H1 (cell line): ENCODE data around the gene DBP. TPM values are rescaled to one million over a fixed set of nuclear protein-coding genes. Genes with fewer than 3 reads are reported as not detected.

ENCODE experiments used
- CTCF ChIA-PET: fragments of 300-600 bp; sonication (Branson Sonifier 250); formaldehyde crosslinking; loops from one replicate; lab custom pipeline; 2021; ENCODE audit not compliant: partially characterized antibody; lab: Charles Lee
- POLR2A ChIA-PET: fragments of 300-600 bp; sonication (Branson Sonifier 250); formaldehyde crosslinking; loops from one replicate; lab custom pipeline; 2021; ENCODE audit warnings: inconsistent platforms; ENCODE audit not compliant: partially characterized antibody; lab: Charles Lee
- DNase-seq, 2 experiments: peaks; one replicate each; pipeline versions ENCODE4 v3.0.0 to v3.0.0-alpha.2; 2010 to 2022; ENCODE audit warnings: low spot score in 2 of 2, low read depth in 1 of 2, mixed read lengths in 1 of 2
- FAIRE-seq: peaks from 2 replicates; lab custom pipeline; 2011; peaks lifted over from hg19 to GRCh38; lab: Jason Lieb, UNC
- H2AFZ ChIP-seq: 2 replicates; pipeline ENCODE4 v1.8.1; 2012; ENCODE audit warnings: low read length, inconsistent platforms
- H2AK5ac ChIP-seq: 2 replicates; pipeline ENCODE4 v1.6.1; 2013; ENCODE audit warnings: low read depth, low read length
- H2BK120ac ChIP-seq: replicated peaks from 2 replicates; pipeline ENCODE3; 2013; ENCODE audit warnings: low read depth, low read length, inconsistent platforms
- H2BK12ac ChIP-seq: 2 replicates; pipeline ENCODE4 v1.6.1; 2013; ENCODE audit warnings: low read depth, low read length
- H2BK15ac ChIP-seq: 2 replicates; pipeline ENCODE4 v1.6.1; 2013; ENCODE audit warnings: low read length
- H2BK20ac ChIP-seq: 2 replicates; pipeline ENCODE4 v1.6.1; 2013; ENCODE audit warnings: low read length
- H2BK5ac ChIP-seq: 2 replicates; pipeline ENCODE4 v1.6.1; 2013; ENCODE audit warnings: low read depth, low read length
- H3K14ac ChIP-seq: 2 replicates; pipeline ENCODE4 v1.6.1; 2013; ENCODE audit warnings: inconsistent platforms; ENCODE audit not compliant: insufficient read length
- H3K18ac ChIP-seq: 2 replicates; pipeline ENCODE4 v1.6.1; 2013; ENCODE audit warnings: low read length; ENCODE audit errors: extremely low read depth
- H3K23ac ChIP-seq: 2 replicates; pipeline ENCODE4 v1.6.1; 2013; ENCODE audit warnings: inconsistent platforms; ENCODE audit not compliant: insufficient read length
- H3K23me2 ChIP-seq: 2 replicates; pipeline ENCODE4 v1.6.1; 2013; ENCODE audit warnings: low read depth, low read length
- H3K27ac ChIP-seq: 2 replicates; pipeline ENCODE4 v1.6.1; 2011; ENCODE audit warnings: low read depth, low read length, inconsistent platforms
- H3K27me3 ChIP-seq, 4 experiments: replicated peaks in 1 of 4; 1 replicate in 1 of 4; 2 replicates in 3 of 4; pipeline versions ENCODE4 v1.6.1 to v1.8.1; 2011 to 2013; ENCODE audit warnings: low read length in 3 of 4, mild to moderate bottlenecking in 3 of 4, inconsistent platforms in 2 of 4, mixed read lengths in 2 of 4, moderate library complexity in 1 of 4; ENCODE audit not compliant: control insufficient read depth in 3 of 4, insufficient read depth in 3 of 4; ENCODE audit errors: extremely low read depth in 1 of 4
- H3K36me3 ChIP-seq, 4 experiments: 2 replicates each; pipeline versions ENCODE4 v1.6.1 to v1.8.1; 2011 to 2013; ENCODE audit warnings: mild to moderate bottlenecking in 4 of 4, low read length in 3 of 4, moderate library complexity in 2 of 4, control low read depth in 1 of 4, inconsistent platforms in 1 of 4; ENCODE audit not compliant: insufficient read depth in 4 of 4, control insufficient read depth in 2 of 4
- H3K4ac ChIP-seq: replicated peaks from 2 replicates; pipeline ENCODE3; 2013; ENCODE audit warnings: low read length, low read depth, mixed read lengths, inconsistent platforms; ENCODE audit not compliant: insufficient read length
- H3K4me1 ChIP-seq, 4 experiments: replicated peaks in 1 of 4; 1 replicate in 1 of 4; 2 replicates in 3 of 4; pipeline versions ENCODE4 v1.6.1 to v1.8.1; 2011 to 2013; ENCODE audit warnings: low read length in 3 of 4, inconsistent platforms in 2 of 4, mixed read lengths in 1 of 4; ENCODE audit not compliant: insufficient read depth in 4 of 4, control insufficient read depth in 3 of 4
- H3K4me2 ChIP-seq, 2 experiments: 2 replicates each; pipeline versions ENCODE4 v1.6.1 to v1.8.1; 2011 to 2013; ENCODE audit warnings: low read depth in 2 of 2, low read length in 2 of 2, control low read depth in 1 of 2, inconsistent platforms in 1 of 2, mild to moderate bottlenecking in 1 of 2; ENCODE audit not compliant: insufficient read depth in 1 of 2
- H3K4me3 ChIP-seq, 4 experiments: fragments of 200-600, 300-600 bp in 1 of 4; sonication (generic), shearing (Covaris generic), sonication (Bioruptor Twin) in 1 of 4; 2 replicates each; pipeline versions ENCODE4 v1.5.1 to v1.8.1; 2011 to 2016; ENCODE audit warnings: low read length in 4 of 4, low read depth in 3 of 4, control low read depth in 2 of 4, inconsistent platforms in 2 of 4, mild to moderate bottlenecking in 2 of 4, mixed read lengths in 1 of 4, moderate library complexity in 1 of 4; ENCODE audit not compliant: insufficient read depth in 2 of 4; ENCODE audit errors: extremely low read depth in 1 of 4
- H3K56ac ChIP-seq: replicated peaks from 2 replicates; pipeline ENCODE3; 2013; ENCODE audit warnings: low read depth, mild to moderate bottlenecking, mixed read lengths, low read length, inconsistent platforms; ENCODE audit not compliant: insufficient read length
- H3K79me1 ChIP-seq: 2 replicates; pipeline ENCODE4 v1.6.1; 2013; ENCODE audit warnings: low read depth, low read length, control low read depth
- H3K79me2 ChIP-seq, 2 experiments: 2 replicates each; pipeline versions ENCODE4 v1.6.1 to v1.8.1; 2012 to 2013; ENCODE audit warnings: low read length in 2 of 2, mild to moderate bottlenecking in 2 of 2, inconsistent platforms in 1 of 2; ENCODE audit not compliant: insufficient read depth in 2 of 2, control insufficient read depth in 1 of 2
- H3K9ac ChIP-seq, 4 experiments: replicated peaks in 1 of 4; 1 replicate in 1 of 4; 2 replicates in 3 of 4; pipeline versions ENCODE4 v1.6.1 to v1.8.1; 2011 to 2013; ENCODE audit warnings: low read depth in 3 of 4, low read length in 3 of 4, control low read depth in 2 of 4, mild to moderate bottlenecking in 2 of 4, moderate library complexity in 2 of 4, inconsistent platforms in 1 of 4; ENCODE audit errors: extremely low read depth in 1 of 4
- H3K9me3 ChIP-seq, 2 experiments: 2 replicates each; pipeline versions ENCODE4 v1.6.1 to v1.8.1; 2012 to 2013; ENCODE audit warnings: mild to moderate bottlenecking in 2 of 2, moderate library complexity in 2 of 2, control low read depth in 1 of 2, inconsistent platforms in 1 of 2, low read depth in 1 of 2, low read length in 1 of 2, mixed read lengths in 1 of 2; ENCODE audit not compliant: insufficient read depth in 2 of 2
- H4K20me1 ChIP-seq, 2 experiments: replicated peaks in 1 of 2; 2 replicates each; pipeline versions ENCODE3 to v1.8.1; 2011 to 2013; ENCODE audit warnings: inconsistent platforms in 2 of 2, low read length in 2 of 2, mild to moderate bottlenecking in 1 of 2; ENCODE audit not compliant: insufficient read depth in 2 of 2, control insufficient read depth in 1 of 2
- H4K5ac ChIP-seq: 2 replicates; pipeline ENCODE4 v1.6.1; 2013; ENCODE audit warnings: low read length, low read depth, mixed read lengths, inconsistent platforms; ENCODE audit not compliant: insufficient read length
- H4K8ac ChIP-seq: 2 replicates; pipeline ENCODE4 v1.8.0; 2013; ENCODE audit warnings: mild to moderate bottlenecking, moderate library complexity, low read length, inconsistent platforms; ENCODE audit not compliant: insufficient read depth; ENCODE audit errors: extremely low read depth
- H4K91ac ChIP-seq: replicated peaks from 2 replicates; pipeline ENCODE3; 2013; ENCODE audit warnings: low read length, mixed read lengths, inconsistent platforms; ENCODE audit not compliant: insufficient read length
- BACH1 ChIP-seq: IDR thresholded peaks from 2 replicates; pipeline ENCODE4 v1.6.1; 2012; ENCODE audit warnings: low read length, improper control_type of control experiment
- BRCA1 ChIP-seq: IDR thresholded peaks from 2 replicates; pipeline ENCODE4 v1.6.1; 2012; ENCODE audit warnings: low read depth, low read length, improper control_type of control experiment
- CHD1 ChIP-seq: IDR thresholded peaks from 2 replicates; pipeline ENCODE4 v1.6.1; 2012; ENCODE audit warnings: low read depth, low read length, improper control_type of control experiment
- E2F6 ChIP-seq: IDR thresholded peaks from 2 replicates; pipeline ENCODE4 v1.6.1; 2012; ENCODE audit warnings: inconsistent platforms
- HDAC2 ChIP-seq, 2 experiments: fragments of 300-600 bp in 1 of 2; sonication (generic) in 1 of 2; IDR thresholded peaks; 2 replicates each; pipeline ENCODE4 v1.6.1; 2011 to 2012; ENCODE audit warnings: low read depth in 2 of 2, low read length in 2 of 2, mild to moderate bottlenecking in 2 of 2, moderate library complexity in 2 of 2, borderline replicate concordance in 1 of 2, inconsistent platforms in 1 of 2
- HDAC6 ChIP-seq: IDR thresholded peaks from one replicate; pipeline ENCODE4 v1.7.1; 2012; ENCODE audit warnings: low read depth, mild to moderate bottlenecking, inconsistent platforms, low read length, moderate library complexity
- KDM4A ChIP-seq: IDR thresholded peaks from one replicate; pipeline ENCODE4 v1.7.1; 2012; ENCODE audit warnings: low read depth, mild to moderate bottlenecking, moderate library complexity, low read length, inconsistent platforms; ENCODE audit not compliant: severe bottlenecking
- MAX ChIP-seq: IDR thresholded peaks from 2 replicates; pipeline ENCODE4 v1.6.1; 2012; ENCODE audit warnings: inconsistent platforms
- PHF8 ChIP-seq: fragments of 200-600 bp; sonication (generic); conservative IDR thresholded peaks from 2 replicates; pipeline ENCODE4 v1.7.1; 2012; ENCODE audit warnings: low read depth, mild to moderate bottlenecking, inconsistent platforms, low read length, moderate library complexity
- RBBP5 ChIP-seq: IDR thresholded peaks from 2 replicates; pipeline ENCODE4 v1.7.1; 2012; ENCODE audit warnings: low read depth, mild to moderate bottlenecking, inconsistent platforms, low read length, moderate library complexity, borderline replicate concordance
- RFX5 ChIP-seq: IDR thresholded peaks from 2 replicates; pipeline ENCODE4 v1.6.1; 2011; ENCODE audit warnings: low read depth, low read length, improper control_type of control experiment, borderline replicate concordance
- SP4 ChIP-seq: IDR thresholded peaks from 2 replicates; pipeline ENCODE4 v1.6.1; 2012; ENCODE audit warnings: low read length, inconsistent platforms
- TAF7 ChIP-seq: optimal IDR thresholded peaks from 2 replicates; pipeline ENCODE3; 2011; ENCODE audit warnings: low read depth, mild to moderate bottlenecking, inconsistent platforms, low read length, moderate library complexity, borderline replicate concordance
- TCF12 ChIP-seq: IDR thresholded peaks from 2 replicates; pipeline ENCODE4 v1.6.1; 2011; ENCODE audit warnings: low read depth, mild to moderate bottlenecking, low read length
- WGBS, 2 experiments: shearing (Covaris generic) in 1 of 2; methylation state at CpG; one replicate each; pipeline versions ENCODE4 v1.1.6 to v1.1.7; 2013 to 2015; ENCODE audit warnings: low lambda C conversion rate in 2 of 2, mixed read lengths in 2 of 2, inconsistent platforms in 1 of 2, low coverage in 1 of 2, missing lambda C conversion rate in 1 of 2; ENCODE audit not compliant: insufficient replicate concordance in 2 of 2, insufficient coverage in 1 of 2, insufficient read length in 1 of 2; ENCODE audit errors: extremely low coverage in 1 of 2, missing lambda C conversion rate in 1 of 2; 5-methylcytosine and 5-hydroxymethylcytosine counted together
- polyA plus RNA-seq, 7 experiments: library from polyadenylated mRNA; depleted of rRNA in 3 of 7; stranded (reverse) in 5 of 7; unstranded in 2 of 7; fragments of >200 nt in 5 of 7; fragments of 200-250 nt in 2 of 7; gene quantifications; 1 replicate in 5 of 7; 2 replicates in 1 of 7; 4 replicates in 1 of 7; pipeline versions ENCODE4 v1.2.1 to v1.2.3, GENCODE V29; 2011 to 2013; ENCODE audit warnings: missing spikeins in 2 of 7, mixed read lengths in 2 of 7
- total RNA-seq: library from RNA; stranded (reverse); fragmentation: NEBNext Ultra II Directional; extraction: Animal tissue kit (Norgen Biotek cat#: 25700); gene quantifications from 2 replicates; pipeline ENCODE4 v1.2.1, GENCODE V29; 2021

DBP gene
- total and polyA plus RNA-seq, 2 of the 8 experiments (the other 6 are each of a cell fraction or from before 2014, with no cell fraction given): 7.5 to 8.3 TPM

GRCh38 chr19:48686088-48686487, 48.9 kb upstream of the DBP start:
- Histone ChIP-seq H3K9me3 (no peaks in the 10 kb centered on the region), H2BK5ac (no peak overlapping the region), H2BK15ac (no peak overlapping the region), H4K20me1 (no peaks in the 10 kb centered on the region), H3K23me2 (no peaks in the 10 kb centered on the region), H3K9ac (no peak overlapping the region), H3K4me3 (no peak overlapping the region), H3K4ac (no peak overlapping the region), H2BK20ac (no peak overlapping the region), H3K18ac (no peak overlapping the region), H2AK5ac (no peak overlapping the region), H3K14ac (no peak overlapping the region), H3K23ac (no peak overlapping the region), H3K27me3 (no peaks in the 10 kb centered on the region), H2AFZ (no peak overlapping the region), H3K27ac (no peak overlapping the region), H2BK120ac (no peak overlapping the region), H3K36me3 (no peaks in the 10 kb centered on the region), H3K56ac (no peak overlapping the region), H4K5ac (no peak overlapping the region), H2BK12ac (no peak overlapping the region), H3K79me1 (no peaks in the 10 kb centered on the region), H3K4me2 (no peak overlapping the region), H3K79me2 (no peaks in the 10 kb centered on the region), H3K4me1 (no peaks in the 10 kb centered on the region), H4K91ac (no peak overlapping the region), H4K8ac (no peak overlapping the region)
- FAIRE-seq: no peak
- 91% methylated on average over 3 of the region's 3 CpGs; no CpG with 5 or more reads in 1 of the 2 experiments for WGBS, 2 experiments
- DNase-seq: no peak
- POLR2A ChIA-PET: interaction anchor here (0.6 to 1.9 kb wide), 2 partner anchors 9 to 10 kb away, joined by 3 to 7 read pairs; partner anchors contain the start of gene FUT2
- CTCF ChIA-PET: interaction anchor here (0.6 to 2.3 kb wide), 2 partner anchors 10 to 102 kb away, joined by 3 to 5 read pairs; no protein-coding TSS in a partner anchor
- TF ChIP-seq SP4 (no peak), BRCA1 (no peak), HDAC2 (IDR thresholded peaks at IDR 0.05; ENCODE audit: borderline replicate concordance in 1 of 2, low read depth in 2 of 2, low read length in 2 of 2) (no peak), CHD1 (no peak), KDM4A (no peak), TAF7 (no peak), E2F6 (no peak), MAX (no peak), TCF12 (no peak), RFX5 (no peak), BACH1 (no peak), RBBP5 (no peak), PHF8 (no peak), HDAC6 (no peak)
